HG03064 (cell line): ENCODE results near the gene LBHD2.
"Not testable (repeated sequence)": the region's sequence is repeated elsewhere in the genome, so short reads cannot be mapped to it uniquely, and the experiment has no call there.

ENCODE experiments used
- ATAC-seq: cut with Tn5 transposase; IDR thresholded peaks from one replicate; pipeline ENCODE4 v1.9.1; 2021; ENCODE audit warnings: low read depth; ENCODE audit not compliant: unreplicated experiment

The LBHD2 gene

DNA sequence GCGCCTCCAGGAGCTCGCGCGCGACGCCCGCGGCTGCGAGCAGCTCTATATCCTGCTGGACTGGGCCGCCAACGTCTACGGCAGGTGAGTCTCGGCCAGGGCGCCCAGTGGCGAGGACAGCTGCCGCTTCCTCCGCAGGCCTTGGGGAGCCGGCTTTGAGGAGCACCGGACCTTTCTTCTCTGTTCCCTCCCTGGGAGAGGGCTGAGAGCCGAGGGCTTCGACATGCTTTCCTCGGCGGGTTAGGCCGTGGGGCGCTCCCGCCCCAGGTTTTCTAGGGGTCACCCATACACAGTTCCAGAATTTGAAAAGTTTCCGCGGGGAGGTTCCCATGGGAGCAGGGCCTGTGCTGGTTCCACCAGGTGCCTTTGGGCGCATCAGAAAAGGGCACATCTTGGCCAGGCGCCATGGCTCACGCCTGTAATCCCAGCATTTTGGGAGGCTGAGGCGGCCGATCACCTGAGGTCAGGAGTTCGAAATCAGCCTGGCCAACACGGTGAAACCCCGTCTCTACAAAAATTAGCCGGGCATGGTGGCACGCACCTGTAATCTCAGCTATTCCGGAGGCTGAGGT, 18.8 kb downstream of the LBHD2 start:
- no peak for ATAC-seq

- no peak for ATAC-seq
These were observed 19.7 kb downstream of the LBHD2 start for GRCh38 chr14:103103461-103104388.

DNA sequence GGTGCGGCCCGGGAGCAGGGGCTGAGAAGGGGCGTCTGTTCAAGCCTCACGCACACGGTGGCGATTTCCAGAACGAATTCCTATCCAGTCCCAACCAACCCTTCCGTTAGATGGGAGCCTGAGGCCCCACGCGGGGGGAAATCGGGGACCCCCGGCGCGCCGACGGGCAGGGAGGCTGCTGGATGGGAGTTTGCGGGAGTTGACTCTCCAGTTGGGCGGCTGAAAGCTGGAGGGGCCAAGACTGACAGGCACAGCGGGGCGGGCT, 20.3 kb downstream of the LBHD2 start:
- ATAC-seq: no peak

GRCh38 chr14:103104654-103105452, 20.8 kb downstream of the LBHD2 start:
- ATAC-seq: no peak

DNA sequence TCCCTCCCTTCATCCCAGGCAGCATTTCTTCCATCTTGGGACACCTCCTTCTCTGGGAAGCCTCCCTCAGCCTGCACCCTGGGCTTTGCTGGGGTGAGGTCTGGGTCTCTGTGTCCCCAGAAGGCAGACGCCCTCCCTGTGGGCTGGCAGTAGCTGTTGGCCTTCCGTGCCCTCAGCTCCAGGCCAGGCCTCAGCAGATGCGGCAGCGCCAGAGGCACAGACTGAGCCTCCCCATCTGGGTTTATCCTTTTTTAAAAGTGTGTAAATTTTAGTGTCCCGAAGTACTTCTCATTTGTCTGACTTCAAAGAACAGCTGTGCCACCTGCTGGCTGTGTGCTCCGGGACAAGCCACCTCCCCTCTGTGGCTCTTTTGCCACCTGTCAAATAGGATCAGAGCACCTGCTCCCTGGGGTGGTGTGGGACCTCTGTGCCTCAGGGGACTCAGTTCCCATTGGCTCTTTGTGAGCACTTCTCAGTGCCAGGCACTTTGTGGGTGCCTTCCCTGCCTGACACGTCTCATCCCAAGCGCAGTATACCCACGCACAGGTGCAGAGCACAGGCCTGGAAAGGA, 21.7 kb downstream of the LBHD2 start:
- no peak for ATAC-seq

GRCh38 chr14:103107455-103107854, 23.4 kb downstream of the LBHD2 start:
- ATAC-seq: no peak

GRCh38 chr14:103107941-103108748, 24.1 kb downstream of the LBHD2 start:
- ATAC-seq: no peak

DNA sequence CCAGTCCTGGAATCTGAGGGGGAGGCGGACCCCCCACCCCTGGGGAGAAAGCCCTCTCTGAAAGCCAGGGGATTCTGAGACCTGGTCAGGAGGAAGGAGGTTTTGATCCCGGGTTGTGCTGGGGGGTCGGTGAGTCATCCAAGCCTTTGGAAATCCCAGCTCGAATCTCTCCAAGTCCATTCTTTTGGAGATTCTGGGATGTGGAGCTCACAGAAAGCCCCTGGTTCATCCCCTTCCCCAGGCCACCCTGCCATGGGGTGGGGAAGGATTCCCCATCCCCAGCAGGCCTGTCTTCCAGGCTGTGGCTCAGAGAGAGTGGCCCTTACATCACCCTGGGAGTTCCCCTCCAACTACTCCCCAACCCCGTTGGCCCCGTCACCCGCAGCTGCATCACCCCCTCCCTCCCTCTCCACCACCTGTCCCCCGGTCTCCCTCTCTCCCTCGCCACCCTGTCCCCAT, 24.8 kb downstream of the LBHD2 start:
- ATAC-seq: no peak

- no peak for ATAC-seq
These were observed 25.8 kb downstream of the LBHD2 start for GRCh38 chr14:103109535-103110441.

DNA sequence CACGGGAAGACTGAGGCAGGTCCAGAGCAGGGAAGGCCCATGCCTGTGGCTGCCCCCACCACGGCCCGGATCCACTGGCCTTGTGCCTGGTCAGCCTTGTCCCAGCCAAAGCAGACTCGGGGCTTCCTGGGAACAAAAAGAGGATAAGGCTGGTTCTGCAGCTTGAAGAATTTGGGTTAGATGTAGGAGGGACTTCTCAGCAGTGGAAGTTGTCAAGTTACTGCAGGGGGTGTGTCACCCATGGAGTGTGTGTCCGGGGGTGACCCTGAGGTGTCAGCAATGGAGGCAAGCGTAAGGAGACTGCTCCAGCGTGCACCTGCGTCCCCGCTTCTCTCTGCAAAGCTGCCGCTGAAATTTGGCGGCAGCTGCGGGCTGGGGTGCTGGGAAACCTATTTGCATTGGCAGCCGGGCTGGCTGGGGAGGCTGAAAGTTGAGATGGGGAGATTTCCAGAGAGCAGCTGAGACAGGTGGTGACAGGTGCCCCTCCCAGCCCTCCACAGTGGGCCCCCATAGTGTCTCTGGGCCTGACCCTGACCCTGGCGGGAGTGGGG, 26.7 kb downstream of the LBHD2 start:
- no peak for ATAC-seq

DNA sequence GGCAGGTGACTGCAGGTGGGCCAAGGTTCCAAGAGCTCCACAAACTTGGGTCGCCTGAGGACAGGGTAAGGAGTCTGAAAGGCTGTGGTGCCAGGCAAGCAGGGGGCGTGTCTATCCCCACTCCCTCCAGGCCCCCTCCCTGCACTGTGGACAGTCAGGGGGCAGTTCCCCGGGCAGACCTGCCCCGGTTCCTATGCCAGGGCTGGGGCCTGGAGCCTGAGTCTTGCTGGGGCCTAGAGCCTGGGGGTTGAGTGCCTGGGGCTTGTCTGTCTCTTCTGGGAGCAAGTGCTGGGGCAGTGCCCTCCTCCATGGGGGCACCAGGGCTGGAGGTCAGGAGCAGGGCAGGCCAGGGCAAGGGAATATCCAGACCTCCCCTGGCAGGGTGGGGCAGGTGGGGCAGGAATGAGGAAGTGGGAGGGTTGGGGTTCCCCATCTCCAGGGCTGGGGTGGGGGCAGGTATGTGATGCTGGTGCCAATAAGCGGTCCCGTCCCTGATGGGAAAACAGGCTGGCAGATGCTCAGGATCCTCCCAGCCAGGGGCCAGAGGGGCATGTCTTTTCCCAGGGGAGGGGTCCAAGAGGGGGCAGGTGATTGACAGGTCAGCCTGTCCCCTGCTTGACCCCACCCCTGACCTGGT, 27.3 kb downstream of the LBHD2 start:
- ATAC-seq: no peak

GRCh38 chr14:103112400-103113243, 28.6 kb downstream of the LBHD2 start:
- no peak for ATAC-seq

DNA sequence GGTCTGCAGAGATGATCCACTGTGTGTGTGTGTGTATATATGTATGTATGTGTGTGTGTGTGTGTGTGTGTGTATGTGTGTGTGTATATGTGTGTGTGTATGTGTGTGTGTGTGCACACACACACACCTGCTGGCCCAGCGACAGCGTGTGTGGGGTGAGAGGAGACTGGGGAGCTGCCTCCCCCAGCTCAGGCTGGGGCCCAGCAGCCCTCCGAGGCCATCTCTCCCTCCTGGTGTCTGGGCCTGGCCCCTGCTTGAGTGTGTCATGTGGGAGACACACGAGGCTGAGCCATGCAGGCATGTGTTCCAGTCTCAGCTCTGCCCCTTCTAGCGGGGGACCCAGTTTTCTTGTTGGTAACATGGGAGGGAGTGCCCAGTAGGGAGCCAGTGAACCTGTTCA, 29.3 kb downstream of the LBHD2 start:
- ATAC-seq: no peak

DNA sequence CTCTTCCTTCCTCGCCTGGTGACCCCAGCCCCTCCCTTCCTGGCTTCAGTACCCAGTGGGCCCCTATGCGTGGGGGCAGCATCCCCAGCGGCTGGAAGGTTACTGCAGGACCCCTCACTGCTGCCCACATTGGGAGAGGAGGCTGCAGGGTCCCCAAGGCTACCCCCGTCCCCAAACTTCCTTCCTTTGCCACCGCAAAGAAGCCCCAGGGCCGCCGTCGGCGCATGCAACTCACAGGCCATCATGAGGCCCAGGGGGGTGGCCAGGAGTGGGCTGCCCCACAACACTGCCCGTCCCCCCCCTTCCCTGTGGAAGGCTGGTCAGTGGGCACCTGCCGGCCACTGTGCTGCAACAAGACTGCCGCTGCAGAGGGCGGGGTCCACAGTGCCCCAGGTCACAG, 29.8 kb downstream of the LBHD2 start:
- ATAC-seq: no peak

DNA sequence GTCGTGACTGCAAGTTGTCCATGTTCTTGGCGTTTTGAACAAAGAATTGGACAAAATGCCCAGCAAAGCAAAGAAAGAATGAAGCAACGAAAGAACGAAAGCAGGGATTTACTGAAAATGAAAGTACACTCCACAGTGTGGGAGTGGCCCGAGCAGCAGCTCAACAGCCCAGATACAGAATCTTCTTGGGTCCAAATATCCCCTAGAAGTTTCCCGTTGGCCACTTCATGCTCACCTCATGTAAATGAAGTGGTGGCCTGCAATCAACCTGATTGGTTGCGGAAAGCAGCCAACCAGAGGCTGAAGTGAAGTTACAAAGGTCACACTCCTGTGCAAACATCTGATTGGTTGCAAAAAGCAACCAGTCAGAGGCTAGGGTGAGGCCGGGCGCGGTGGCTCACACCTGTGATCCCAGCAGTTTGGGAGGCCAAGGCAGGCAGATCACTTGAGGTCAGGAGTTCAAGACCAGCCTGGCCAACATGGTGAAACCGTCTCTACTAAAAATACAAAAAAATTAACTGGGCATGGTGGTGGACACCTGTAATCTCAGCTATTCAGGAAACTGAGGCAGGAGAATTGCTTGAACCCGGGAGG, 31.2 kb downstream of the LBHD2 start:
- not testable (repeated sequence) for ATAC-seq

DNA sequence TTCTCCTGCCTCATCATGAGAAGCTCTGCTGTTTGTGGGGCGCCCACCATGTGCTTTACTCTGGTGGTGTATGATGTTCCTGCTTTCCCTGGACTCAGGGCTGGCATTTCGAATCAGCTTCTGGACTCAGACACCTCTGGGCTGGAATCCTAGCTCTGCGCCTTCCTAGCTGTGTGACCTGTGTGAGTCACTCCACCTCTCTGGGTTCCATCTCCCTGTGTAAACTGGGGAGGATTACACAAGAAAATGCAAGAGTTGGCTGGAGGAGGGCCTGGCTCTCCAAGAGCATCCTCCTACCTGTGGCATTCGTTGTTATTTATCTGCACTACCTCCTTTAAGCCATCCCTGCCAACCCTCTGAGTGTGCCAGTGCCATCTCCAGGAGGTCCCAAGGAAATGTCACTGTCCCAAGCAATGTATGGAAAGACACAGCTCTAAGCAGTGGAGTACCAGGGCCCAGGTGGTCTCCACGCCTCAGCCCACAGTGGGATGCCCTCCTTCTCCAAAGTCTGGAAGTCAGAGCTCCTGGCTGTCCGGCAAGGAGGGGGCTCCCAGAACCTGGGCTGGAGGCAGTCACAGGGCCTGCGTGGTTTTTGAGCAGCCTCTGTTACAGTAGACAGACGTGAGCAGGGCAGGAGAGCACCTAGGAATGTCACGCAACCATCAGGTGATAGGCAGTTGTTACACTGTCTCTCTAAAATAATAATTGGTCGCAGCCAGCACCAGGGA, 32.0 kb downstream of the LBHD2 start:
- no peak for ATAC-seq

GRCh38 chr14:103116636-103117035, 32.6 kb downstream of the LBHD2 start:
- ATAC-seq: no peak
